ENCODE results near the gene MORC1. TPM values are rescaled to one million over a fixed set of nuclear protein-coding genes. Genes with fewer than 3 reads are reported as not detected.

The MORC1 gene
- total RNA-seq, 1 donor, result not detected

DNA sequence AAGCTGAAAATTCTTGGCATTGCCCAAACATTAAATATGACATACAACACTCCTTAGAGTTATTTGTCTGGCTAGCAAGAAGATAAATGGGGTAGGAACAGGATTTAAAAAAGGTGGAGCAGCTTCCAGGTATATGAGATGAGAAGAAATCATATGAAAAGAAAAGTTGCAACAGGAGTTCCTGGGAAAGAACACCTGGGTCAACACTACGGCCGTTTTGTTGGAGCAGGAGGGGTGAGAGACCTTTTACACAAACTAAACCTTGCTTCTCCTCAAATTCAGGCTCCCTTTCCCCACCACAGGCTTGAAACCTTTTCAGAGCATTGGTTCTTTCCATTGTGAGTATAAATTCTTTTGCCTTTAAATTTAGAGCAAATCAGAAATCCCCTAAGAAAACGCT lies 145.5 kb downstream of the MORC1 start:
- H3K27ac ChIP-seq (ENCODE audit: low read depth, low read length), result no peak overlapping the region
- H3K36me3 ChIP-seq (ENCODE audit: insufficient read depth, low read length), result no peaks in the 10 kb centered on the region
- H3K27me3 ChIP-seq (ENCODE audit: insufficient read depth, low read length), result no peaks in the 10 kb centered on the region
- no peak for DNase-seq (ENCODE audit: insufficient read length, low spot score, missing footprints)
- H3K4me2 ChIP-seq (ENCODE audit: insufficient read depth, low read length), result no peak overlapping the region
- no peak overlapping the region for H3K4me3 ChIP-seq (ENCODE audit: insufficient read depth, low read length)
- no peaks in the 10 kb centered on the region for H3K9me3 ChIP-seq (ENCODE audit: low read depth, low read length)
- H3K79me2 ChIP-seq (ENCODE audit: insufficient read depth, low read length), result no peaks in the 10 kb centered on the region
- no peaks in the 10 kb centered on the region for H3K4me1 ChIP-seq (ENCODE audit: insufficient read depth, low read length)
- H2AFZ ChIP-seq (ENCODE audit: low read length), result no peak overlapping the region
- TF ChIP-seq, protein P1, sequence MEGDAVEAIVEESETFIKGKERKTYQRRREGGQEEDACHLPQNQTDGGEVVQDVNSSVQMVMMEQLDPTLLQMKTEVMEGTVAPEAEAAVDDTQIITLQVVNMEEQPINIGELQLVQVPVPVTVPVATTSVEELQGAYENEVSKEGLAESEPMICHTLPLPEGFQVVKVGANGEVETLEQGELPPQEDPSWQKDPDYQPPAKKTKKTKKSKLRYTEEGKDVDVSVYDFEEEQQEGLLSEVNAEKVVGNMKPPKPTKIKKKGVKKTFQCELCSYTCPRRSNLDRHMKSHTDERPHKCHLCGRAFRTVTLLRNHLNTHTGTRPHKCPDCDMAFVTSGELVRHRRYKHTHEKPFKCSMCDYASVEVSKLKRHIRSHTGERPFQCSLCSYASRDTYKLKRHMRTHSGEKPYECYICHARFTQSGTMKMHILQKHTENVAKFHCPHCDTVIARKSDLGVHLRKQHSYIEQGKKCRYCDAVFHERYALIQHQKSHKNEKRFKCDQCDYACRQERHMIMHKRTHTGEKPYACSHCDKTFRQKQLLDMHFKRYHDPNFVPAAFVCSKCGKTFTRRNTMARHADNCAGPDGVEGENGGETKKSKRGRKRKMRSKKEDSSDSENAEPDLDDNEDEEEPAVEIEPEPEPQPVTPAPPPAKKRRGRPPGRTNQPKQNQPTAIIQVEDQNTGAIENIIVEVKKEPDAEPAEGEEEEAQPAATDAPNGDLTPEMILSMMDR (IDR thresholded peaks at IDR 0.05; ENCODE audit: extremely low read depth, low read depth, low read length), result no peak
- no peaks in the 10 kb centered on the region for H4K20me1 ChIP-seq (ENCODE audit: insufficient read depth, low read length)

DNA sequence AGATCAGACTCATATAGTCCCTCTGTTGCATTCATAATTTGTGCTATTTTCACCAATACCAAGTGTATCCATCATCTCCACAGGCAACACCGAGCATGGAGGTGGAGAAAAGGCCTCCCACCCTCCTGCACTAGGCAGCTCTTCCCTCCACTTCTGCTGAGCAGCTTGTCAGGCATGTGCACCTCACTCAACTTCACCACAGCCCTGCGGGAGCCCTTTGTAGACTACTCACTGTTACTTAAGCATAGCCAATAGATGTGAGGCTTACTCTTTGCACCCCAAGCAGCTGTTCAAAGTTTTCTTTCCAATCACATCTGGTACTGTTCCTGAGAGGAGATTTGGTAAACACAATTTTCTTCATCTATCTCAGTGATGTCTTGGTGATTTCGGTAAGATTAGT lies 147.4 kb downstream of the MORC1 start:
- no peaks in the 10 kb centered on the region for H3K4me1 ChIP-seq (ENCODE audit: insufficient read depth, low read length)
- no peak for DNase-seq (ENCODE audit: insufficient read length, low spot score, missing footprints)
- no peaks in the 10 kb centered on the region for H3K9me3 ChIP-seq (ENCODE audit: low read depth, low read length)
- H3K36me3 ChIP-seq (ENCODE audit: insufficient read depth, low read length), result no peaks in the 10 kb centered on the region
- no peaks in the 10 kb centered on the region for H4K20me1 ChIP-seq (ENCODE audit: insufficient read depth, low read length)
- H3K4me3 ChIP-seq (ENCODE audit: insufficient read depth, low read length), result no peak overlapping the region
- no peak overlapping the region for H2AFZ ChIP-seq (ENCODE audit: low read length)
- no peak overlapping the region for H3K4me2 ChIP-seq (ENCODE audit: insufficient read depth, low read length)
- H3K79me2 ChIP-seq (ENCODE audit: insufficient read depth, low read length), result no peaks in the 10 kb centered on the region
- no peaks in the 10 kb centered on the region for H3K27me3 ChIP-seq (ENCODE audit: insufficient read depth, low read length)
- TF ChIP-seq, protein P1 (IDR thresholded peaks at IDR 0.05; ENCODE audit: extremely low read depth, low read depth, low read length), result no peak
- H3K27ac ChIP-seq (ENCODE audit: low read depth, low read length), result no peak overlapping the region

DNA sequence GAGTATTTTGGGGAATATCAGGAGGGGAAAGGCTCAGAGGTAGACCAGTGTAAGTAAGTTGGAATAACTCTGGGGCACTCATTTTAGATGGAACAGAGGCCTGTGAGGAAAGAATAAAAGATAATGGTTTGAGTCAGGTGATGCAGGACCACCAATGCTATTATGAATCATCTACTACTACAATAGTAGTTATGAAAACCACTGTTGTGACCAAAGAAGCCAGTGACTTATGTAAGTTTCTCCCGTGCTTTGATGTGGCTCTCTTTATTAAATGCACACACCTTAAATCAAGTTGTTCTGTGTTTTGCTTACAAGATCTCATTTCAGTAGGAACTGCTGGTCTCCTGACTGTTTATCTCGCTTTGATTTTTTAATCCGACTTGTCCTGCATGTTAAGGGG lies 151.2 kb downstream of the MORC1 start:
- no peak for DNase-seq (ENCODE audit: insufficient read length, low spot score, missing footprints)
- TF ChIP-seq, protein P1 (IDR thresholded peaks at IDR 0.05; ENCODE audit: extremely low read depth, low read depth, low read length), result no peak
- Histone ChIP-seq H3K4me3 (ENCODE audit: insufficient read depth, low read length) (no peak overlapping the region), H3K4me1 (ENCODE audit: insufficient read depth, low read length) (no peaks in the 10 kb centered on the region), H3K27ac (ENCODE audit: low read depth, low read length) (no peak overlapping the region), H4K20me1 (ENCODE audit: insufficient read depth, low read length) (no peaks in the 10 kb centered on the region), H2AFZ (ENCODE audit: low read length) (no peak overlapping the region), H3K79me2 (ENCODE audit: insufficient read depth, low read length) (no peaks in the 10 kb centered on the region), H3K36me3 (ENCODE audit: insufficient read depth, low read length) (no peaks in the 10 kb centered on the region), H3K9me3 (ENCODE audit: low read depth, low read length) (no peaks in the 10 kb centered on the region), H3K4me2 (ENCODE audit: insufficient read depth, low read length) (no peak overlapping the region), H3K27me3 (ENCODE audit: insufficient read depth, low read length) (no peaks in the 10 kb centered on the region)

DNA sequence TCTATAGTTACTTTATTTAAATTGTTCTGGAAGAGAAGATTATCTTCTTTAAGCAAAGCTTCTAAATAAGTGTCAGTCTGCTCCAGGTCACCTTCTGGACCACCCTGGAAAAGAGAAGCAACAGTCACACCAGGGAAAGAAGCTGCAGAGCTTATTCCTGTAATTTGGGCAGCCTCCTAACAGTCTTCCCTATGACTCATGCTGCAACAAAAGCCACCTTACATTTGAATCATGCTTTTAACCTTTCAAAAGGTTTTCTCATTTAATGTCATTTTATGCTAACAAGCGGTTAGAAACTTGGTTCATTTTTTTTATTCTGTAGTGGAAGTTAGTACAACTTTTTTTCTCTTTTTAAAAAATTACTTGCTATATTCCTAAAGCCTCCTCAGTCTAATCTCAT lies 158.9 kb downstream of the MORC1 start:
- no peaks in the 10 kb centered on the region for H3K36me3 ChIP-seq (ENCODE audit: insufficient read depth, low read length)
- no peak for DNase-seq (ENCODE audit: insufficient read length, low spot score, missing footprints)
- no peak overlapping the region for H2AFZ ChIP-seq (ENCODE audit: low read length)
- H4K20me1 ChIP-seq (ENCODE audit: insufficient read depth, low read length), result no peaks in the 10 kb centered on the region
- H3K4me2 ChIP-seq (ENCODE audit: insufficient read depth, low read length), result no peak overlapping the region
- no peaks in the 10 kb centered on the region for H3K4me1 ChIP-seq (ENCODE audit: insufficient read depth, low read length)
- no peak overlapping the region for H3K4me3 ChIP-seq (ENCODE audit: insufficient read depth, low read length)
- H3K27ac ChIP-seq (ENCODE audit: low read depth, low read length), result no peak overlapping the region
- TF ChIP-seq, protein P1 (IDR thresholded peaks at IDR 0.05; ENCODE audit: extremely low read depth, low read depth, low read length), result no peak
- no peaks in the 10 kb centered on the region for H3K9me3 ChIP-seq (ENCODE audit: low read depth, low read length)
- no peaks in the 10 kb centered on the region for H3K27me3 ChIP-seq (ENCODE audit: insufficient read depth, low read length)
- H3K79me2 ChIP-seq (ENCODE audit: insufficient read depth, low read length), result no peaks in the 10 kb centered on the region

All from osteoblast (primary cell).